SK-N-SH (cell line): ENCODE measurements around the gene PTS.

Experiments
- CTCF ChIP-seq: fragments of 200-600 bp; sonication (generic); IDR thresholded peaks from 2 replicates; pipeline ENCODE4 v1.6.1; 2017; ENCODE audit warnings: antibody characterized with exemption, mild to moderate bottlenecking, moderate library complexity
- FOSL2 ChIP-seq: IDR thresholded peaks from 2 replicates; pipeline ENCODE4 v1.4.0; 2012; ENCODE audit warnings: low read depth, mild to moderate bottlenecking, moderate library complexity, borderline replicate concordance
- RAD21 ChIP-seq: IDR thresholded peaks from 2 replicates; pipeline ENCODE4 v1.6.1; 2012; ENCODE audit warnings: mild to moderate bottlenecking, low read length
- SMC3 ChIP-seq: IDR thresholded peaks from 2 replicates; pipeline ENCODE4 v1.6.1; 2012; ENCODE audit warnings: low read depth, low read length, improper control_type of control experiment

- no peak for TF ChIP-seq SMC3
- TF ChIP-seq CTCF: no peak
- TF ChIP-seq RAD21: no peak
- TF ChIP-seq FOSL2: no peak
Observed at GRCh38 chr11:112226062-112226830, at the start of gene PTS.
